Testis (tissue), 3 donors: ENCODE data around the gene FBXL20. TPM values are rescaled to one million over a fixed set of nuclear protein-coding genes. Genes with fewer than 3 reads are reported as not detected.

Experiments
- DNase-seq: peaks from one replicate; pipeline ENCODE4 v3.0.0-alpha.2; 2019
- H3K27ac ChIP-seq, 2 donors: fragments of 200-600 bp; sonication (generic); one replicate each; pipeline ENCODE4 v1.5.1; 2019
- H3K27me3 ChIP-seq: fragments of 200-600 bp; sonication (generic); one replicate; pipeline ENCODE4 v1.5.1; 2019
- H3K36me3 ChIP-seq: fragments of 200-600 bp; sonication (generic); one replicate; pipeline ENCODE4 v1.5.1; 2017; ENCODE audit warnings: low read depth; ENCODE audit errors: missing control alignments
- H3K4me1 ChIP-seq: fragments of 200-600 bp; sonication (generic); one replicate; pipeline ENCODE4 v1.5.1; 2019
- H3K4me3 ChIP-seq, 2 donors: fragments of 200-600 bp; sonication (generic); one replicate each; pipeline ENCODE4 v1.5.1; 2017 to 2019
- H3K9me3 ChIP-seq: fragments of 200-600 bp; sonication (generic); one replicate; pipeline ENCODE4 v1.5.1; 2017
- POLR2A ChIP-seq: fragments of 450-650 bp; IDR thresholded peaks from one replicate; pipeline ENCODE4 v1.6.1; 2017; ENCODE audit warnings: antibody characterized with exemption, mild to moderate bottlenecking, moderate library complexity
- WGBS, 2 donors: methylation state at CpG; one replicate each; pipeline ENCODE4 v1.1.5; 2018; 5-methylcytosine and 5-hydroxymethylcytosine counted together
- intact Hi-C: fragments of 100-400 bp; cut with DNase I; formaldehyde crosslinking; loops from one replicate; pipeline ENCODE4 v1.15.1; 2023; ENCODE audit warnings: low total_unique reads
- polyA plus RNA-seq: library from polyadenylated mRNA; stranded (reverse); fragments of 350-450 nt; fragmentation: Illumina TruSeq; extraction: RNeasy Lipid Tissue Mini Kit (QIAGEN cat#74804); gene quantifications from one replicate; pipeline ENCODE4 v1.2.3, GENCODE V29; 2014; ENCODE audit warnings: low read depth, low replicate concordance; ENCODE audit not compliant: insufficient read depth
- total RNA-seq, 2 donors: library from RNA; depleted of rRNA; stranded (reverse); fragments of >200 nt; gene quantifications; one replicate each; pipeline ENCODE4 v1.2.3, GENCODE V29; 2016
- TF ChIP-seq, protein P1 (sequence below), 3 experiments: fragments of 450-650 bp in 2 of 3; fragments of 200-600 bp in 1 of 3; sonication (generic) in 1 of 3; IDR thresholded peaks; one replicate each; pipeline ENCODE4 v1.5.1; 2016 to 2019; ENCODE audit warnings: antibody characterized with exemption in 3 of 3, mild to moderate bottlenecking in 2 of 3, moderate library complexity in 1 of 3

FBXL20 gene
- total and polyA plus RNA-seq, 3 donors from 2014 or later: 29.7 to 67.5 (median 62.5) TPM

DNA sequence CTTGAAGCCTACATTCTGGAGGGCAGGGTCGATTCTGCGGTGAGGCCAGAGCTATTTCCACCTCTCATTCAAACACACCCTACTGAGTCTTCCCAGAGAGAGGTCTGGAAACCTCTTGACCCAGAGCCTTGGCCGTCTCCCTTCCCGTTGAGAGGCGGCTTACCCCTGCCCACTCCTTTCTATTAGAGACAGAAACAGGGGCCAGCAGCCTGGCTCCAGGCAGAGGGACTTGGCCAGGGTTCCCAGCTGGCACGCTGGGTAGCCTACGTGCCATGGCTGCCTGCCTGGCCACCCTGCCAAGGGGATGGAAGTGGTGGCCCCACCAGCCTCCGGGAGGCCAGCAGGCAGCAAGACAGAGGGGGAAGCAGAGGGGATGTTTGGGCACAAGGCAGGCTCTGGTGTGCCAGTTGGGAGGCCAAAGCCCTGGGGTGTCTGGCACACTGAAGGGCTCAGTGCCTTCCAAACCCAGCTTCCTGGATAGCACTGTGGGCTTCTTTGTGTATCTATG, 181.7 kb downstream of the FBXL20 start:
- H3K27ac ChIP-seq: no peak overlapping the region
- H3K4me1 ChIP-seq: peaks cover 5% of the 10 kb centered on the region
- WGBS, 2 donors: 63 to 79% methylated on average over 8 of the region's 8 CpGs
- H3K4me3 ChIP-seq: no peak overlapping the region
- no peaks in the 10 kb centered on the region for H3K27me3 ChIP-seq
- intact Hi-C loops: no loop called here
- no peak for DNase-seq
- TF ChIP-seq, protein P1, sequence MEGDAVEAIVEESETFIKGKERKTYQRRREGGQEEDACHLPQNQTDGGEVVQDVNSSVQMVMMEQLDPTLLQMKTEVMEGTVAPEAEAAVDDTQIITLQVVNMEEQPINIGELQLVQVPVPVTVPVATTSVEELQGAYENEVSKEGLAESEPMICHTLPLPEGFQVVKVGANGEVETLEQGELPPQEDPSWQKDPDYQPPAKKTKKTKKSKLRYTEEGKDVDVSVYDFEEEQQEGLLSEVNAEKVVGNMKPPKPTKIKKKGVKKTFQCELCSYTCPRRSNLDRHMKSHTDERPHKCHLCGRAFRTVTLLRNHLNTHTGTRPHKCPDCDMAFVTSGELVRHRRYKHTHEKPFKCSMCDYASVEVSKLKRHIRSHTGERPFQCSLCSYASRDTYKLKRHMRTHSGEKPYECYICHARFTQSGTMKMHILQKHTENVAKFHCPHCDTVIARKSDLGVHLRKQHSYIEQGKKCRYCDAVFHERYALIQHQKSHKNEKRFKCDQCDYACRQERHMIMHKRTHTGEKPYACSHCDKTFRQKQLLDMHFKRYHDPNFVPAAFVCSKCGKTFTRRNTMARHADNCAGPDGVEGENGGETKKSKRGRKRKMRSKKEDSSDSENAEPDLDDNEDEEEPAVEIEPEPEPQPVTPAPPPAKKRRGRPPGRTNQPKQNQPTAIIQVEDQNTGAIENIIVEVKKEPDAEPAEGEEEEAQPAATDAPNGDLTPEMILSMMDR (IDR thresholded peaks at IDR 0.05): no peak
- TF ChIP-seq POLR2A: no peak
- no peaks in the 10 kb centered on the region for H3K9me3 ChIP-seq
- H3K36me3 ChIP-seq: no peaks in the 10 kb centered on the region

DNA sequence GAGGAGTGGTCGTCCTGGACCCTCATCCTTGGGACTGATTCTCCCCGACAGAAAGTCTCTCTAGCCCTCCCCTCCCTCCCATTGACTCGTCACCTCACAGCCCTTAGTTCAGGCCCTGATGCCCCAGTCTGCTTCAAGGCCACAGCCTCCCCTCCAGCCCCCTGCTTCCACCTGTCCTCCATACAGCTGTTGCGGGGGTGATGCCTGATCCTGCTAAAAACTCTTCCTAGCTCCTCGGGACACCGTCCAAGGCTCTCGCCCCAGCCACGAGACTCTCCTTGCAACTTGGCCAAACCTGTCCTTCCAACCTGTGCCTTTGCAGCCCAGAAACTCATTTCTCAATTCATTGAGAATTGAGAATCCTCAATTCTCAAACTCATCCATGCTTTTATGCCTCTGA, 182.5 kb downstream of the FBXL20 start:
- DNase-seq: no peak
- peaks cover 1% of the 10 kb centered on the region for H3K4me1 ChIP-seq
- no peak overlapping the region for H3K27ac ChIP-seq
- WGBS, 2 donors: 54 to 59% methylated on average over 8 of the region's 8 CpGs
- no peaks in the 10 kb centered on the region for H3K27me3 ChIP-seq
- no peak for TF ChIP-seq POLR2A
- TF ChIP-seq, protein P1 (IDR thresholded peaks at IDR 0.05): no peak
- intact Hi-C loops: no loop called here
- H3K9me3 ChIP-seq: no peaks in the 10 kb centered on the region
- H3K36me3 ChIP-seq: no peaks in the 10 kb centered on the region
- H3K4me3 ChIP-seq: no peak overlapping the region

GRCh38 chr17:39217734-39218369, 183.6 kb downstream of the FBXL20 start:
- no peak for DNase-seq
- H3K9me3 ChIP-seq: no peaks in the 10 kb centered on the region
- H3K27ac ChIP-seq: no peak overlapping the region
- WGBS, 2 donors: 44 to 56% methylated on average over 13 to 24 of the region's 24 CpGs
- no peak overlapping the region for H3K4me3 ChIP-seq
- H3K36me3 ChIP-seq: no peaks in the 10 kb centered on the region
- no peaks in the 10 kb centered on the region for H3K27me3 ChIP-seq
- H3K4me1 ChIP-seq: no peaks in the 10 kb centered on the region
- TF ChIP-seq, protein P1 (IDR thresholded peaks at IDR 0.05): no peak
- no peak for TF ChIP-seq POLR2A
- intact Hi-C loops: no loop called here

DNA sequence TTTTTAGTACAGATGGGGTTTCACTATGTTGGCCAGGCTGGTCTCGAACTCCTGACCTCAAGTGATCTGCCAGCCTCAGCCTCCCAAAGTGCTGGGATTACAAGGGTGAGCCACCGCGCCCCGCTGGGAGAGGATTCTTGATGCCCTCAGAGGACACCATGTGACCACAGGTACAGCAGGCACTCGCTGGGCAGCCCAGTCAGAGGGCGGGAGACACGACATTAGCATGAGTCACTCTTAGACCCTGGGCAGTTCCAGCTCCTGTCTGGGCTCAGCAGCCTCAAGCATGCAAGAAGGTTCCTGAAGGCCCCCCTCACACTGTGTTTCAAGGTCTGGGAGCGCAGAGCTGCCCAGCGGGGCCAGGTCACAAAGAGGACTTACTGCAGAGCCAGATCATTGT, 187.6 kb downstream of the FBXL20 start:
- Histone ChIP-seq H3K9me3 (no peaks in the 10 kb centered on the region), H3K4me1 (peaks cover 13% of the 10 kb centered on the region), H3K36me3 (no peaks in the 10 kb centered on the region), H3K27me3 (no peaks in the 10 kb centered on the region), H3K27ac (no peak overlapping the region), H3K4me3 (no peak overlapping the region)
- no peak for DNase-seq
- 77 to 90% methylated on average over 7 to 8 of the region's 9 CpGs for WGBS, 2 donors
- intact Hi-C loops: no loop called here
- TF ChIP-seq, protein P1 (IDR thresholded peaks at IDR 0.05): no peak
- no peak for TF ChIP-seq POLR2A
